Coronary artery (tissue), 2 donors: Measurements from ENCODE around the gene IL18RAP.

Experiments used
- DNase-seq: peaks from one replicate; pipeline ENCODE4 v3.0.0-alpha.2; 2017; ENCODE audit warnings: low spot score
- H3K27ac ChIP-seq, 2 donors: fragments of 200-600 bp; sonication (generic); one replicate each; pipeline ENCODE4 v1.5.1; 2016 to 2019
- H3K4me3 ChIP-seq: fragments of 200-600 bp; sonication (generic); 2 replicates; pipeline ENCODE4 v1.5.1; 2016; ENCODE audit warnings: mild to moderate bottlenecking, moderate library complexity
- CTCF ChIP-seq: fragments of 200-600 bp; sonication (generic); IDR thresholded peaks from one replicate; pipeline ENCODE4 v1.5.1; 2019; ENCODE audit warnings: antibody characterized with exemption

Gene IL18RAP, protein sequence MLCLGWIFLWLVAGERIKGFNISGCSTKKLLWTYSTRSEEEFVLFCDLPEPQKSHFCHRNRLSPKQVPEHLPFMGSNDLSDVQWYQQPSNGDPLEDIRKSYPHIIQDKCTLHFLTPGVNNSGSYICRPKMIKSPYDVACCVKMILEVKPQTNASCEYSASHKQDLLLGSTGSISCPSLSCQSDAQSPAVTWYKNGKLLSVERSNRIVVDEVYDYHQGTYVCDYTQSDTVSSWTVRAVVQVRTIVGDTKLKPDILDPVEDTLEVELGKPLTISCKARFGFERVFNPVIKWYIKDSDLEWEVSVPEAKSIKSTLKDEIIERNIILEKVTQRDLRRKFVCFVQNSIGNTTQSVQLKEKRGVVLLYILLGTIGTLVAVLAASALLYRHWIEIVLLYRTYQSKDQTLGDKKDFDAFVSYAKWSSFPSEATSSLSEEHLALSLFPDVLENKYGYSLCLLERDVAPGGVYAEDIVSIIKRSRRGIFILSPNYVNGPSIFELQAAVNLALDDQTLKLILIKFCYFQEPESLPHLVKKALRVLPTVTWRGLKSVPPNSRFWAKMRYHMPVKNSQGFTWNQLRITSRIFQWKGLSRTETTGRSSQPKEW

DNA sequence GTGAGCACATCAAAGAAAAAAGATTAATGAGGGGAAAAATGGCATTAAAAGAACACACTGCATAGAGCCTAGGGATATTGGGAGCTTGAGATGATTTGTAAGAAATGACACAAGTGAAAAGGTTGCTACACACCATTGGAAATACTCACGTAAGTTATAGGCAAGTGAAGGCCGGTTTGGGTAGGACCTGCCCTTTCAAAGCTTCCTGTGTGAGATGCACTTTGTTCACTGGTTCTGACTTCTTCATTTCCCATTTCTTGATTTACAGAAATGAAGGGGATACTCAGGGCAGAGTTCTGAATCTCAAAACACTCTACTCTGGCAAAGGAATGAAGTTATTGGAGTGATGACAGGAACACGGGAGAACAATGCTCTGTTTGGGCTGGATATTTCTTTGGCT, at the start of gene IL18RAP:
Gene IL18RAP (plus strand): TSS at position 251 of the 400 bp plus-strand sequence. CDS start 118 bp downstream, at position 369.
- no peak within 1 kb of the TSS for H3K27ac ChIP-seq
- TF ChIP-seq CTCF = no peak
- no peak for DNase-seq
- H3K4me3 ChIP-seq = no peak within 1 kb of the TSS

DNA sequence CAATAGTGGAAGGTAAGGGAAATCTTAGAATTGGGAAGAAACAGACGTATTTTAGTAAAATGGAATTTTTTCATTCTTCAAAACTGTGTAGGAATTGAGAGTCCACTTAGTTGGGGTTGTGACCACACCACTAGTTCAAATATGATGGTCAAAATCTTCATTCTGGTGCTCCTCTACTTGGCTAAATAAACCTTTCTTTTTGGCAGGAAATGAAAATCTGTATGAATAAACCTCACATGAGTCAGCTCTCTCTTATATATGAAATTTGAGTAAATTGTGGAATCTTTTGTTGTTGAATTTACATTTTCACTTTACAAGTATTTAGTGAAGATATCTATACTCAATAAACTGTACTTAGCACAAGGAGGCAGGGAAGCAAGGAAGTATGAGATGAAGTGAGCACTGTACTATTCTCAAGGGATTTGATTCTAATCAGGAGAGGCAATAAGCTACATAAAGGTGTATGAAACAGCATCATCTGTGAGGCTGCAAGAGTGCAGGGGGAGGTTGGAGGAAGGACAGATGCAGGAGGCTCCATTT, 46.8 kb upstream of the IL18RAP start:
- no peak for DNase-seq
- no peak for TF ChIP-seq CTCF
- no peak overlapping the region for H3K4me3 ChIP-seq

GRCh38 chr2:102383722-102384121, 39.2 kb upstream of the IL18RAP start:
- no peak overlapping the region for H3K27ac ChIP-seq
- no peak for TF ChIP-seq CTCF
- H3K4me3 ChIP-seq = no peak overlapping the region
- DNase-seq = no peak

More for the DNA sequence above, 46.8 kb upstream of the IL18RAP start:
- no peak overlapping the region for H3K27ac ChIP-seq

DNA sequence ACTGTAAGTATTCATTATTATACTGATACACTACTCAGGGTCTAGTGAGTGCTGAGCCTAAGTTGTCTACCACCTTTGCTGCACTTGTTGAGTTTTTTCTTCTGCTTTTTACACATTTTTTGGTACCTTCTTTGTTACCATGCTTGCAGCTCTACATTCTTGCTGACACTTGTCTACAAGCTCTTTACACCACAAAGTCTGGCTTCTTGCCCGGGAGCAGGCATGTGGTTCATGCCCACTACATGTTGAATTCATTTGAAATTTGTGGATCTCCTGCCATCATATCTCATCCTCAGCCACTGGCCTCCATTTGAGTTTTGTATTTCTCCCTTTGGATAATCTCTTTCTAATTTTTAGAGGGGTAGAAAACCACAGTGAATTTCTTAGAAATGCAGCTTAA, 37.4 kb upstream of the IL18RAP start:
- DNase-seq = no peak
- no peak for TF ChIP-seq CTCF
- Histone ChIP-seq H3K27ac (no peak overlapping the region), H3K4me3 (no peak overlapping the region)

DNA sequence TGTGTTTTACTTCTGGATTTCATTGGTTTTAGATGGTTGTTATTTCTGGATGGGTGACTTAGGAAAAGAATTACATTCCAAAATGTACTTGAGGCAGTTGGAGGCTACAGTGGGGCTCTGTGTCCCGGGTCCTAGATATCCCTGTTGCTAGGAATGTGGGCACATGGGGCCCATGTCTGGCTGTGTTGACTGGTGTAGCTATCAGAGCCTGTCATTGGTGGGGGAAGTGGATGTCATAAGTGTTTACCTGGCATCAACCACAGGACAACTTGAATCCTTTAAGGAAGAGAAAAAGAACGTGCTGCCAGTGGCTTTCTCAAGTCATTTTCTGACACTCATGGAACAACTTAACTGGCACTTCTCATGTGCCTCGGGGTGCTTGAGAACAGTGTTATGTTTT, 37.0 kb upstream of the IL18RAP start:
- no peak for TF ChIP-seq CTCF
- Histone ChIP-seq H3K27ac (no peak overlapping the region), H3K4me3 (no peak overlapping the region)
- no peak for DNase-seq

- no peak overlapping the region for H3K27ac ChIP-seq
- no peak for TF ChIP-seq CTCF
- DNase-seq = no peak
- no peak overlapping the region for H3K4me3 ChIP-seq
Measured at GRCh38 chr2:102386867-102387541, 36.0 kb upstream of the IL18RAP start.
